ENCODE results near the gene GALM.
"Not testable (repeated sequence)": the region's sequence is repeated elsewhere in the genome, so short reads cannot be mapped to it uniquely, and the experiment has no call there.

GALM gene

GRCh38 chr2:38650012-38650411, 15.9 kb upstream of the GALM start:
- DNase-seq (ENCODE audit: low spot score), result no peak

GRCh38 chr2:38650717-38651116, 15.2 kb upstream of the GALM start:
- no peak for DNase-seq (ENCODE audit: low spot score)

- no peak for DNase-seq (ENCODE audit: low spot score)
Measured at GRCh38 chr2:38652431-38653273, 13.3 kb upstream of the GALM start.

- no peak for DNase-seq (ENCODE audit: low spot score)
Measured at GRCh38 chr2:38653380-38653714, 12.6 kb upstream of the GALM start.

- DNase-seq (ENCODE audit: low spot score), result no peak
Measured at GRCh38 chr2:38653715-38654527, 12.0 kb upstream of the GALM start.

GRCh38 chr2:38654528-38655381, 11.2 kb upstream of the GALM start:
- DNase-seq (ENCODE audit: low spot score), result no peak

GRCh38 chr2:38655441-38655840, 10.5 kb upstream of the GALM start:
- no peak for DNase-seq (ENCODE audit: low spot score)

GRCh38 chr2:38656866-38657480, 8.9 kb upstream of the GALM start:
- DNase-seq (ENCODE audit: low spot score), result no peak

GRCh38 chr2:38658613-38659012, 7.3 kb upstream of the GALM start:
- DNase-seq (ENCODE audit: low spot score), result no peak

GRCh38 chr2:38659115-38659514, 6.8 kb upstream of the GALM start:
- DNase-seq (ENCODE audit: low spot score), result no peak

GRCh38 chr2:38660282-38660681, 5.6 kb upstream of the GALM start:
- no peak for DNase-seq (ENCODE audit: low spot score)

GRCh38 chr2:38661306-38661705, 4.6 kb upstream of the GALM start:
- no peak for DNase-seq (ENCODE audit: low spot score)

GRCh38 chr2:38666556-38666910, 619 bp downstream of the GALM start:
- no peak for DNase-seq (ENCODE audit: low spot score)

GRCh38 chr2:38668092-38668491, 2.2 kb downstream of the GALM start:
- DNase-seq (ENCODE audit: low spot score), result no peak

GRCh38 chr2:38668779-38669479, 3.0 kb downstream of the GALM start:
- no peak for DNase-seq (ENCODE audit: low spot score)

GRCh38 chr2:38671303-38671702, 5.4 kb downstream of the GALM start:
- DNase-seq (ENCODE audit: low spot score), result no peak

- DNase-seq (ENCODE audit: low spot score), result no peak
Measured at GRCh38 chr2:38671946-38672345, 6.0 kb downstream of the GALM start.

GRCh38 chr2:38672445-38673391, 6.8 kb downstream of the GALM start:
- DNase-seq (ENCODE audit: low spot score), result no peak

- no peak for DNase-seq (ENCODE audit: low spot score)
Measured at GRCh38 chr2:38676681-38677080, 10.8 kb downstream of the GALM start.

GRCh38 chr2:38680868-38681267, 15.0 kb downstream of the GALM start:
- not testable (repeated sequence) for DNase-seq (ENCODE audit: low spot score)

Measured in AG08395 (cell line).